ENCODE measurements around the gene NANOS2.

DNA sequence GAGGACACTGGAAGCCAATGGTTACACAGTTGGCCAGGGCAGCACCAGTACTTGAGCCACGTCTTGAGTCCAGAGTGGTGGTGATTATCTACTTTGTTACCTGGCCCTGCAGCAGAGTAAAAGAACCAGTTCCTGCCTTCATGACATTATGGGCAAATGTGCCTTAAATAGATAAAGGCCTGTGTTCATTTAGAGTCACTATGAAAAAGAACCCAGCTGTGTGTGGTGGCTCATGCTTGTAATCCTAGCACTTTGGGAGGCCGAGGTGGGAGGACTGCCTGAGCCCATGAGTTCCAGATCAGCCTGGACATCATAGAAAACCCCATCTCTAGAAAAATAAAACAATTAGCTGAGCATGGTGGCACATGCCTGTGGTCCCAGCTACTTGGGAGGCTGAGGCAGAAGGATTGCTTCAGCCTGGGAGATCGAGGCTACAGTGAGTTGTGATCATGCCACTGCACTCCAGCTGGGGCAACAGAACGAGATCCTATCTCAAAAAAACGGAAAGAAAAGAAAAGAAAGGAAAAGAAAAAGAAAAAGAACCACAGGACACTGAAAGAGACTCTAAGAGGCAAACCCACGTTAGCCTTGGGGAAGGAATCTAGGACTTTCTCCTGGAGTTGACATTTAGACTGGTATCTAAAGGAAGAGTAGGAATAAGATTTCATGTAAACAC is 25.2 kb downstream of the NANOS2 start:
- no peak for TF ChIP-seq POLR2A (IDR thresholded peaks at IDR 0.05)
- TF ChIP-seq, protein P1, sequence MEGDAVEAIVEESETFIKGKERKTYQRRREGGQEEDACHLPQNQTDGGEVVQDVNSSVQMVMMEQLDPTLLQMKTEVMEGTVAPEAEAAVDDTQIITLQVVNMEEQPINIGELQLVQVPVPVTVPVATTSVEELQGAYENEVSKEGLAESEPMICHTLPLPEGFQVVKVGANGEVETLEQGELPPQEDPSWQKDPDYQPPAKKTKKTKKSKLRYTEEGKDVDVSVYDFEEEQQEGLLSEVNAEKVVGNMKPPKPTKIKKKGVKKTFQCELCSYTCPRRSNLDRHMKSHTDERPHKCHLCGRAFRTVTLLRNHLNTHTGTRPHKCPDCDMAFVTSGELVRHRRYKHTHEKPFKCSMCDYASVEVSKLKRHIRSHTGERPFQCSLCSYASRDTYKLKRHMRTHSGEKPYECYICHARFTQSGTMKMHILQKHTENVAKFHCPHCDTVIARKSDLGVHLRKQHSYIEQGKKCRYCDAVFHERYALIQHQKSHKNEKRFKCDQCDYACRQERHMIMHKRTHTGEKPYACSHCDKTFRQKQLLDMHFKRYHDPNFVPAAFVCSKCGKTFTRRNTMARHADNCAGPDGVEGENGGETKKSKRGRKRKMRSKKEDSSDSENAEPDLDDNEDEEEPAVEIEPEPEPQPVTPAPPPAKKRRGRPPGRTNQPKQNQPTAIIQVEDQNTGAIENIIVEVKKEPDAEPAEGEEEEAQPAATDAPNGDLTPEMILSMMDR (IDR thresholded peaks at IDR 0.05), result no peak

Measured in right lobe of liver (tissue), 4 donors.